GM12878 (cell line): ENCODE results near the gene TRA2B. TPM values are rescaled to one million over a fixed set of nuclear protein-coding genes. Genes with fewer than 3 reads are reported as not detected.

Source experiments
- ATAC-seq: fragments of 200-7000 bp; cut with Tn5 transposase; 3 replicates; pipeline ENCODE4 v1.9.1; 2020; ENCODE audit warnings: mild to moderate bottlenecking, moderate library complexity
- BruUV-seq: library from RNA; stranded (reverse); fragments of 400-500 nt; replicated peaks from 2 replicates; lab custom pipeline; 2021; lab: Mats Ljungman, UMichigan
- CTCF ChIA-PET: fragments of 300-600 bp; sonication (Branson Sonifier 250); formaldehyde crosslinking; extraction: SDS; loops from one replicate; lab custom pipeline; 2021; ENCODE audit warnings: inconsistent platforms; lab: Yijun Ruan, JAX
- POLR2A ChIA-PET: fragments of 350-600 bp; formaldehyde crosslinking; extraction: SDS; loops from one replicate; lab custom pipeline; 2021; ENCODE audit warnings: inconsistent platforms; lab: Charles Lee
- RAD21 ChIA-PET: fragments of 300-600 bp; sonication (Branson Sonifier 250); formaldehyde crosslinking; loops from one replicate; lab custom pipeline; 2023; ENCODE audit warnings: antibody characterized with exemption; ENCODE audit not compliant: unreplicated experiment; lab: Charles Lee
- SMC1A ChIA-PET: fragments of 300-600 bp; sonication (Branson Sonifier 250); formaldehyde crosslinking; loops from one replicate; lab custom pipeline; 2023; ENCODE audit not compliant: unreplicated experiment, uncharacterized antibody; lab: Charles Lee
- DNase-seq: peaks from one replicate; pipeline ENCODE4 v3.0.0-alpha.2; 2011; ENCODE audit warnings: low read depth, low spot score
- FAIRE-seq: peaks from 3 replicates; lab custom pipeline; 2011; peaks lifted over from hg19 to GRCh38; lab: Jason Lieb, UNC
- H2AFZ ChIP-seq: 2 replicates; pipeline ENCODE4 v1.6.0; 2011; ENCODE audit warnings: low read depth, low read length, control low read depth; ENCODE audit not compliant: control insufficient read depth
- H3K27ac ChIP-seq: 2 replicates; pipeline ENCODE4 v1.5.1; 2011; ENCODE audit warnings: control low read depth; ENCODE audit not compliant: control insufficient read depth, insufficient read depth
- H3K27me3 ChIP-seq, 2 experiments: replicated peaks in 1 of 2; 2 replicates each; pipeline versions ENCODE4 v1.6.0 to v1.6.1; 2011; ENCODE audit warnings: low read length in 1 of 2; ENCODE audit not compliant: control insufficient read depth in 2 of 2, insufficient read depth in 2 of 2
- H3K36me3 ChIP-seq, 2 experiments: 2 replicates each; pipeline ENCODE4 v1.5.1; 2011; ENCODE audit warnings: low read length in 1 of 2; ENCODE audit not compliant: control insufficient read depth in 2 of 2, insufficient read depth in 2 of 2
- H3K4me1 ChIP-seq: 2 replicates; pipeline ENCODE4 v1.6.1; 2011; ENCODE audit warnings: mild to moderate bottlenecking, low read length, moderate library complexity, mixed read lengths; ENCODE audit not compliant: control insufficient read depth, insufficient read depth
- H3K4me2 ChIP-seq: 2 replicates; pipeline ENCODE4 v1.6.0; 2011; ENCODE audit warnings: control low read depth; ENCODE audit not compliant: control insufficient read depth, insufficient read depth
- H3K4me3 ChIP-seq: fragments of 200-600 bp; sonication (generic); 2 replicates; pipeline ENCODE4 v1.5.1; 2016
- H3K79me2 ChIP-seq: 2 replicates; pipeline ENCODE4 v1.6.0; 2011; ENCODE audit warnings: low read length; ENCODE audit not compliant: control insufficient read depth, insufficient read depth
- H3K9ac ChIP-seq: 2 replicates; pipeline ENCODE4 v1.8.0; 2011; ENCODE audit warnings: low read length, control low read depth, mixed read lengths; ENCODE audit not compliant: control insufficient read depth, insufficient read depth
- H3K9me3 ChIP-seq: replicated peaks from 3 replicates; pipeline ENCODE4 v1.5.1; 2011; ENCODE audit warnings: mild to moderate bottlenecking, low read length; ENCODE audit not compliant: control insufficient read depth, insufficient read depth
- H4K20me1 ChIP-seq: 2 replicates; pipeline ENCODE4 v1.6.0; 2011; ENCODE audit not compliant: control insufficient read depth, insufficient read depth
- BHLHE40 ChIP-seq, 2 experiments: fragments of 450-650 bp in 1 of 2; IDR thresholded peaks; 2 replicates each; pipeline ENCODE4 v1.6.1; 2011 to 2017; ENCODE audit warnings: low read depth in 2 of 2, borderline replicate concordance in 1 of 2, improper control_type of control experiment in 1 of 2, low read length in 1 of 2, mild to moderate bottlenecking in 1 of 2
- E2F8 ChIP-seq: fragments of 450-650 bp; IDR thresholded peaks from 2 replicates; pipeline ENCODE4 v1.6.1; 2018; ENCODE audit warnings: mild to moderate bottlenecking, low read depth, moderate library complexity; ENCODE audit not compliant: partially characterized antibody
- ETV6 ChIP-seq, 2 experiments: fragments of 450-650 bp in 1 of 2; IDR thresholded peaks in 1 of 2; conservative IDR thresholded peaks in 1 of 2; 2 replicates each; pipeline ENCODE4 v1.6.1; 2014; ENCODE audit warnings: antibody characterized with exemption in 1 of 2, borderline replicate concordance in 1 of 2, low read depth in 1 of 2, mild to moderate bottlenecking in 1 of 2, moderate library complexity in 1 of 2
- FOXK2 ChIP-seq: fragments of 450-650 bp; IDR thresholded peaks from 2 replicates; pipeline ENCODE4 v1.6.1; 2017; ENCODE audit warnings: mild to moderate bottlenecking, moderate library complexity
- HDAC6 ChIP-seq: fragments of 200-600 bp; sonication (generic); IDR thresholded peaks from one replicate; pipeline ENCODE4 v1.8.0; 2017; ENCODE audit warnings: antibody characterized with exemption; ENCODE audit not compliant: unreplicated experiment
- JUND ChIP-seq: IDR thresholded peaks from 2 replicates; pipeline ENCODE4 v1.6.1; 2012; ENCODE audit warnings: low read depth, mild to moderate bottlenecking, low read length, improper control_type of control experiment, moderate library complexity
- MAX ChIP-seq: IDR thresholded peaks from 2 replicates; pipeline ENCODE4 v1.6.1; 2012; ENCODE audit warnings: low read depth, low read length, improper control_type of control experiment
- MYC ChIP-seq: IDR thresholded peaks from 2 replicates; pipeline ENCODE4 v1.6.1; 2011; ENCODE audit warnings: mild to moderate bottlenecking, low read length, moderate library complexity, inconsistent platforms; ENCODE audit not compliant: insufficient read depth, insufficient replicate concordance, insufficient read length, severe bottlenecking
- NBN ChIP-seq: fragments of 450-650 bp; IDR thresholded peaks from 2 replicates; pipeline ENCODE4 v1.6.1; 2016
- POLR2A ChIP-seq: IDR thresholded peaks from 2 replicates; pipeline ENCODE4 v1.6.1; 2011; ENCODE audit warnings: low read depth, mild to moderate bottlenecking, low read length
- SMAD5 ChIP-seq: IDR thresholded peaks from 2 replicates; pipeline ENCODE4 v1.6.1; 2016; ENCODE audit warnings: antibody characterized with exemption, low read depth
- TARDBP ChIP-seq: IDR thresholded peaks from 2 replicates; pipeline ENCODE4 v1.6.1; 2016; ENCODE audit warnings: borderline replicate concordance
- ZNF217 ChIP-seq: fragments of 450-650 bp; IDR thresholded peaks from 2 replicates; pipeline ENCODE4 v1.6.1; 2017; ENCODE audit warnings: antibody characterized with exemption, mild to moderate bottlenecking
- WGBS: methylation state at CpG from one replicate; pipeline ENCODE4 v1.1.6; 2016; ENCODE audit warnings: low lambda C conversion rate; ENCODE audit not compliant: insufficient replicate concordance, insufficient coverage; ENCODE audit errors: missing lambda C conversion rate; 5-methylcytosine and 5-hydroxymethylcytosine counted together
- in situ Hi-C: fragments of 300-500 bp; cut with MboI; formaldehyde crosslinking; loops from 9 replicates; pipeline ENCODE4 v1.14.3; 2018; ENCODE audit warnings: mixed read lengths
- intact Hi-C: fragments of 100-400 bp; cut with micrococcal nuclease; formaldehyde crosslinking; loops from one replicate; pipeline ENCODE4 v1.14.2; 2022; ENCODE audit not compliant: unreplicated experiment
- polyA plus RNA-seq, 11 experiments: library from polyadenylated mRNA; depleted of rRNA in 4 of 11; unstranded in 6 of 11; stranded (reverse) in 5 of 11; fragments of >200 nt; fragmentation: Nextera tagmentation in 4 of 11; fragmentation: Illumina TruSeq in 1 of 11; extraction: Ambion mirVana in 4 of 11; extraction: Trizol in 1 of 11; gene quantifications; 1 replicate in 1 of 11; 2 replicates in 10 of 11; pipeline versions ENCODE4 v1.2.1 to v1.2.3, GENCODE V29; 2011 to 2016; ENCODE audit warnings: inconsistent platforms in 2 of 11, missing spikeins in 2 of 11, low read depth in 1 of 11
- total RNA-seq, 4 experiments: library from RNA; depleted of rRNA in 3 of 4; stranded (reverse); fragments of >200 nt in 3 of 4; fragmentation: Illumina TruSeq in 1 of 4; extraction: Trizol in 1 of 4; gene quantifications; 2 replicates each; pipeline versions ENCODE4 v1.2.1 to v1.2.3, GENCODE V29; 2013 to 2021
- TF ChIP-seq, protein P1 (sequence below): fragments of 450-650 bp; formaldehyde crosslinking; IDR thresholded peaks from 2 replicates; pipeline ENCODE4 v1.5.0; 2022; ENCODE audit warnings: mild to moderate bottlenecking, missing genetic modification characterization
- TF ChIP-seq, protein P2 (sequence below): fragments of 450-650 bp; IDR thresholded peaks from 2 replicates; pipeline ENCODE4 v1.6.1; 2017; ENCODE audit warnings: mild to moderate bottlenecking, low read depth, inconsistent platforms; ENCODE audit not compliant: poor library complexity, severe bottlenecking

The TRA2B gene
- total and polyA plus RNA-seq, 10 of the 15 experiments (the other 5 are each of a cell fraction or from before 2014, with no cell fraction given), result 130 to 317 (median 278) TPM

DNA sequence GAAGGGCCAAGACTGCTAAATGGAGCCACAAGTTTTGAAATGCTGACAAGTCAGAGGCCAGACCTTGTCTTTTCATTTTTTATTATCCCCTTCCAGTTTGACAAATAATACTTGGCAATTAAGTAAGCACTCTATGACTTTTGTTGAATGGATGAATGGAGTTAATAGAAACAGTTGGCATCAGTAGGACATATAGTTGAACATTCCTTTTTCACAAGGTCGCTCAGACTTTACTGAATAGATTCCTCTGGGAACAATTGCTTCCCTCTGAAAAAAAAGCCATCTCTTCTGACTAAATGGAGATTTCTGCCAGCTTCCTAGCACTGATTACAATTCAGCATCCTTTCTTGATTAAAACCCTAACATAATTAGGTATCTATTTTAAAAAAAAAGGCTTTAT lies 53.2 kb downstream of the TRA2B start (continued):
- no peak for TF ChIP-seq POLR2A
- TF ChIP-seq, protein P1, sequence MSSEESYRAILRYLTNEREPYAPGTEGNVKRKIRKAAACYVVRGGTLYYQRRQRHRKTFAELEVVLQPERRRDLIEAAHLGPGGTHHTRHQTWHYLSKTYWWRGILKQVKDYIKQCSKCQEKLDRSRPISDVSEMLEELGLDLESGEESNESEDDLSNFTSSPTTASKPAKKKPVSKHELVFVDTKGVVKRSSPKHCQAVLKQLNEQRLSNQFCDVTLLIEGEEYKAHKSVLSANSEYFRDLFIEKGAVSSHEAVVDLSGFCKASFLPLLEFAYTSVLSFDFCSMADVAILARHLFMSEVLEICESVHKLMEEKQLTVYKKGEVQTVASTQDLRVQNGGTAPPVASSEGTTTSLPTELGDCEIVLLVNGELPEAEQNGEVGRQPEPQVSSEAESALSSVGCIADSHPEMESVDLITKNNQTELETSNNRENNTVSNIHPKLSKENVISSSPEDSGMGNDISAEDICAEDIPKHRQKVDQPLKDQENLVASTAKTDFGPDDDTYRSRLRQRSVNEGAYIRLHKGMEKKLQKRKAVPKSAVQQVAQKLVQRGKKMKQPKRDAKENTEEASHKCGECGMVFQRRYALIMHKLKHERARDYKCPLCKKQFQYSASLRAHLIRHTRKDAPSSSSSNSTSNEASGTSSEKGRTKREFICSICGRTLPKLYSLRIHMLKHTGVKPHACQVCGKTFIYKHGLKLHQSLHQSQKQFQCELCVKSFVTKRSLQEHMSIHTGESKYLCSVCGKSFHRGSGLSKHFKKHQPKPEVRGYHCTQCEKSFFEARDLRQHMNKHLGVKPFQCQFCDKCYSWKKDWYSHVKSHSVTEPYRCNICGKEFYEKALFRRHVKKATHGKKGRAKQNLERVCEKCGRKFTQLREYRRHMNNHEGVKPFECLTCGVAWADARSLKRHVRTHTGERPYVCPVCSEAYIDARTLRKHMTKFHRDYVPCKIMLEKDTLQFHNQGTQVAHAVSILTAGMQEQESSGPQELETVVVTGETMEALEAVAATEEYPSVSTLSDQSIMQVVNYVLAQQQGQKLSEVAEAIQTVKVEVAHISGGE (CRISPR knock-in tag), result no peak
- TF ChIP-seq E2F8, result no peak
- TF ChIP-seq SMAD5, result no peak
- TF ChIP-seq MAX, result no peak
- TF ChIP-seq, all 136 proteins: peak for 0

GRCh38 chr3:185881926-185882325 lies 55.9 kb downstream of the TRA2B start:
- Histone ChIP-seq H3K27ac (no peak overlapping the region), H3K27me3 (no peaks in the 10 kb centered on the region; a peak in 1 of 4 replicates), H3K4me1 (peaks cover 6% of the 10 kb centered on the region), H3K4me3 (no peak overlapping the region), H3K9me3 (no peaks in the 10 kb centered on the region), H3K4me2 (no peak overlapping the region), H2AFZ (no peak overlapping the region), H4K20me1 (no peaks in the 10 kb centered on the region), H3K36me3 (no peaks in the 10 kb centered on the region), H3K79me2 (no peaks in the 10 kb centered on the region), H3K9ac (no peak overlapping the region)
- BruUV-seq, result no TSS peak
- ChIA-PET CTCF (interaction anchor here (1.2 kb wide), 1 partner anchor 222 kb away, joined by 3 read pairs; no protein-coding TSS in a partner anchor), RAD21 (no interaction called here), SMC1A (no interaction called here), POLR2A (no interaction called here)
- ATAC-seq (no peak), FAIRE-seq (no peak), DNase-seq (no peak)
- in situ Hi-C loops (no loop called here), intact Hi-C loops (no loop called here)
- 82% methylated on average over 4 of the region's 4 CpGs for WGBS
- no peak for TF ChIP-seq MYC
- TF ChIP-seq ZNF217, result no peak
- TF ChIP-seq, protein P2, sequence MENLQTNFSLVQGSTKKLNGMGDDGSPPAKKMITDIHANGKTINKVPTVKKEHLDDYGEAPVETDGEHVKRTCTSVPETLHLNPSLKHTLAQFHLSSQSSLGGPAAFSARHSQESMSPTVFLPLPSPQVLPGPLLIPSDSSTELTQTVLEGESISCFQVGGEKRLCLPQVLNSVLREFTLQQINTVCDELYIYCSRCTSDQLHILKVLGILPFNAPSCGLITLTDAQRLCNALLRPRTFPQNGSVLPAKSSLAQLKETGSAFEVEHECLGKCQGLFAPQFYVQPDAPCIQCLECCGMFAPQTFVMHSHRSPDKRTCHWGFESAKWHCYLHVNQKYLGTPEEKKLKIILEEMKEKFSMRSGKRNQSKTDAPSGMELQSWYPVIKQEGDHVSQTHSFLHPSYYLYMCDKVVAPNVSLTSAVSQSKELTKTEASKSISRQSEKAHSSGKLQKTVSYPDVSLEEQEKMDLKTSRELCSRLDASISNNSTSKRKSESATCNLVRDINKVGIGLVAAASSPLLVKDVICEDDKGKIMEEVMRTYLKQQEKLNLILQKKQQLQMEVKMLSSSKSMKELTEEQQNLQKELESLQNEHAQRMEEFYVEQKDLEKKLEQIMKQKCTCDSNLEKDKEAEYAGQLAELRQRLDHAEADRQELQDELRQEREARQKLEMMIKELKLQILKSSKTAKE, result no peak
- no peak for TF ChIP-seq BHLHE40 (IDR thresholded peaks at IDR 0.05; ENCODE audit: borderline replicate concordance in 1 of 2, low read depth in 2 of 2, low read length in 1 of 2)
- no peak for TF ChIP-seq NBN
- no peak for TF ChIP-seq ETV6 (conservative IDR thresholded peaks at IDR 0.05 in 1 of 2, IDR thresholded peaks at IDR 0.05 in 1 of 2; ENCODE audit: borderline replicate concordance in 1 of 2, low read depth in 1 of 2)
- no peak for TF ChIP-seq TARDBP
- TF ChIP-seq JUND, result no peak
- no peak for TF ChIP-seq HDAC6
- TF ChIP-seq FOXK2, result no peak
